HepG2 (cell line): ENCODE data around the gene TP53TG5. TPM values are rescaled to one million over a fixed set of nuclear protein-coding genes. Genes with fewer than 3 reads are reported as not detected.

Source experiments
- ATAC-seq: fragments of 200-7000 bp; cut with Tn5 transposase; 3 replicates; pipeline ENCODE4 v1.9.1; 2020; ENCODE audit warnings: mild to moderate bottlenecking, moderate library complexity
- BruUV-seq: library from RNA; stranded (reverse); fragments of 400-500 nt; replicated peaks from 2 replicates; lab custom pipeline; 2021; lab: Mats Ljungman, UMichigan
- CTCF ChIA-PET: fragments of 300-600 bp; formaldehyde crosslinking; extraction: SDS; loops from one replicate; lab custom pipeline; 2021; ENCODE audit warnings: low total read pairs, inconsistent platforms, low intra/inter-chr PET ratio; lab: Yijun Ruan, JAX
- POLR2A ChIA-PET: fragments of 350-600 bp; sonication (Branson Sonifier 250); formaldehyde crosslinking; loops from one replicate; lab custom pipeline; 2020; ENCODE audit warnings: antibody characterized with exemption, inconsistent platforms; lab: Yijun Ruan, JAX
- DNase-seq: peaks from one replicate; pipeline ENCODE4 v3.0.0-alpha.2; 2015; ENCODE audit warnings: low spot score
- FAIRE-seq: peaks from 3 replicates; lab custom pipeline; 2011; peaks lifted over from hg19 to GRCh38; lab: Jason Lieb, UNC
- H2AFZ ChIP-seq: one replicate; pipeline ENCODE4 v1.6.1; 2011; ENCODE audit warnings: low read length, inconsistent platforms
- H3K27ac ChIP-seq: fragments of 300-600 bp; 3 replicates; pipeline ENCODE4 v1.8.0; 2011; ENCODE audit warnings: mixed run types, mild to moderate bottlenecking, mixed read lengths, low read length, inconsistent platforms; ENCODE audit not compliant: insufficient read depth; ENCODE audit errors: extremely low read length
- H3K27me3 ChIP-seq, 2 experiments: fragments of 200-600 bp in 1 of 2; 2 replicates in 1 of 2; 3 replicates in 1 of 2; pipeline versions ENCODE4 v1.6.0 to v1.8.0; 2011; ENCODE audit warnings: low read length in 2 of 2, mild to moderate bottlenecking in 2 of 2, moderate library complexity in 2 of 2, inconsistent platforms in 1 of 2; ENCODE audit not compliant: insufficient read depth in 2 of 2, control insufficient read depth in 1 of 2
- H3K36me3 ChIP-seq, 2 experiments: fragments of 200-600 bp in 1 of 2; replicated peaks in 1 of 2; 2 replicates in 1 of 2; 3 replicates in 1 of 2; pipeline versions ENCODE4 v1.5.1 to v1.8.0; 2011; ENCODE audit warnings: low read length in 2 of 2, inconsistent platforms in 1 of 2; ENCODE audit not compliant: insufficient read depth in 2 of 2, control insufficient read depth in 1 of 2
- H3K4me1 ChIP-seq: 2 replicates; pipeline ENCODE4 v1.5.1; 2012; ENCODE audit warnings: low read length, inconsistent platforms; ENCODE audit not compliant: insufficient read depth
- H3K4me2 ChIP-seq: 2 replicates; pipeline ENCODE4 v1.6.0; 2011; ENCODE audit warnings: low read depth, low read length, inconsistent platforms
- H3K4me3 ChIP-seq, 3 experiments: fragments of 200-600 bp in 1 of 3; sonication (generic), shearing (Covaris generic) in 1 of 3; replicated peaks in 1 of 3; 2 replicates each; pipeline ENCODE4 v1.5.1; 2011 to 2016; ENCODE audit warnings: low read length in 3 of 3, inconsistent platforms in 2 of 3, low read depth in 2 of 3, mild to moderate bottlenecking in 2 of 3, control low read depth in 1 of 3, mixed read lengths in 1 of 3; ENCODE audit not compliant: insufficient read depth in 1 of 3
- H3K79me2 ChIP-seq: one replicate; pipeline ENCODE4 v1.6.1; 2011; ENCODE audit warnings: low read length, inconsistent platforms; ENCODE audit not compliant: insufficient read depth
- H3K9ac ChIP-seq: 2 replicates; pipeline ENCODE4 v1.6.0; 2011; ENCODE audit warnings: mild to moderate bottlenecking, low read depth, low read length, inconsistent platforms; ENCODE audit not compliant: insufficient read depth
- H3K9me3 ChIP-seq: 2 replicates; pipeline ENCODE4 v1.5.1; 2012; ENCODE audit warnings: mild to moderate bottlenecking, low read length
- H4K20me1 ChIP-seq: 2 replicates; pipeline ENCODE4 v1.6.0; 2011; ENCODE audit warnings: inconsistent platforms, mild to moderate bottlenecking, low read length, moderate library complexity; ENCODE audit not compliant: insufficient read depth
- CBX1 ChIP-seq: IDR thresholded peaks from one replicate; pipeline ENCODE4 v1.6.1; 2016; ENCODE audit warnings: antibody characterized with exemption, low read depth
- CC2D1A ChIP-seq: sonication (generic); formaldehyde crosslinking; IDR thresholded peaks from 2 replicates; pipeline ENCODE4 v1.8.1; 2023; ENCODE audit warnings: mild to moderate bottlenecking, missing genetic modification reagents
- CEBPB ChIP-seq: IDR thresholded peaks from 2 replicates; pipeline ENCODE4 v1.6.1; 2011; ENCODE audit warnings: low read depth, low read length, improper control_type of control experiment, borderline replicate concordance
- FOXA3 ChIP-seq: IDR thresholded peaks from 2 replicates; pipeline ENCODE4 v1.6.1; 2016; ENCODE audit warnings: missing genetic modification reagents, missing compliant biosample characterization
- GPN1 ChIP-seq: sonication (generic); formaldehyde crosslinking; IDR thresholded peaks from 2 replicates; pipeline ENCODE4 v1.5.1; 2020; ENCODE audit warnings: missing genetic modification reagents, borderline replicate concordance
- HOXA5 ChIP-seq: sonication (generic); formaldehyde crosslinking; IDR thresholded peaks from 2 replicates; pipeline ENCODE4 v1.4.0; 2020; ENCODE audit warnings: missing genetic modification reagents
- MTA3 ChIP-seq: sonication (generic); formaldehyde crosslinking; IDR thresholded peaks from 2 replicates; pipeline ENCODE4 v1.4.0; 2020; ENCODE audit warnings: missing genetic modification reagents
- PHF5A ChIP-seq: IDR thresholded peaks from one replicate; pipeline ENCODE4 v1.6.1; 2018; ENCODE audit warnings: low read depth, missing genetic modification reagents; ENCODE audit not compliant: unreplicated experiment
- TOPORS ChIP-seq: sonication (generic); formaldehyde crosslinking; IDR thresholded peaks from 2 replicates; pipeline ENCODE4 v1.8.0; 2023; ENCODE audit warnings: mild to moderate bottlenecking, missing genetic modification reagents
- ZFP82 ChIP-seq: sonication (generic); formaldehyde crosslinking; IDR thresholded peaks from 2 replicates; pipeline ENCODE4 v1.5.1; 2020; ENCODE audit warnings: mild to moderate bottlenecking, missing genetic modification reagents, borderline replicate concordance
- ZNF136 ChIP-seq: sonication (generic); formaldehyde crosslinking; IDR thresholded peaks from 2 replicates; pipeline ENCODE4 v1.8.1; 2022; ENCODE audit warnings: low read depth, mild to moderate bottlenecking, moderate library complexity, missing genetic modification reagents
- ZNF501 ChIP-seq: sonication (generic); formaldehyde crosslinking; IDR thresholded peaks from 2 replicates; pipeline ENCODE4 v1.5.1; 2020; ENCODE audit warnings: mild to moderate bottlenecking, moderate library complexity, missing genetic modification reagents
- ZNF562 ChIP-seq: sonication (generic); formaldehyde crosslinking; IDR thresholded peaks from 2 replicates; pipeline ENCODE4 v1.8.0; 2022; ENCODE audit warnings: missing genetic modification reagents, borderline replicate concordance
- WGBS: methylation state at CpG from one replicate; pipeline ENCODE4 v1.1.6; 2017; ENCODE audit warnings: low lambda C conversion rate; 5-methylcytosine and 5-hydroxymethylcytosine counted together
- in situ Hi-C: cut with HindIII; loops from 2 replicates; pipeline ENCODE4 v1.10.0; 2017; ENCODE audit warnings: low pct_unique_long_range_greater_than_20kb; ENCODE audit not compliant: extremely low pct_ligation_motif_present
- intact Hi-C: fragments of 100-400 bp; cut with micrococcal nuclease; formaldehyde crosslinking; loops from one replicate; pipeline ENCODE4 v1.10.0; 2022; ENCODE audit not compliant: unreplicated experiment
- polyA plus RNA-seq, 8 experiments: library from polyadenylated mRNA; depleted of rRNA in 3 of 8; stranded (reverse) in 7 of 8; unstranded in 1 of 8; fragments of >200 nt; fragmentation: Illumina TruSeq in 4 of 8; extraction: Trizol in 4 of 8; gene quantifications; 2 replicates each; pipeline versions ENCODE4 v1.2.1 to v1.2.3, GENCODE V29; 2011 to 2016; ENCODE audit warnings: low read depth in 4 of 8, missing spikeins in 1 of 8, mixed read lengths in 1 of 8; ENCODE audit not compliant: insufficient read depth in 1 of 8
- total RNA-seq, 5 experiments: library from RNA; depleted of rRNA; stranded (reverse); fragments of >200 nt; fragmentation: Illumina TruSeq; extraction: Trizol; gene quantifications; 2 replicates each; pipeline ENCODE4 v1.2.3, GENCODE V29; 2016; ENCODE audit warnings: low read depth in 1 of 5
- TF ChIP-seq, protein P1 (sequence below): sonication (generic); formaldehyde crosslinking; IDR thresholded peaks from 2 replicates; pipeline ENCODE4 v1.5.0; 2020; ENCODE audit warnings: missing genetic modification reagents
- TF ChIP-seq, protein P2 (sequence below): sonication (generic); formaldehyde crosslinking; IDR thresholded peaks from 2 replicates; pipeline ENCODE4 v1.5.0; 2020; ENCODE audit warnings: mild to moderate bottlenecking, missing genetic modification reagents

TP53TG5 gene
- total and polyA plus RNA-seq, 2 of the 13 experiments (the other 11 are each of a cell fraction or from before 2014, with no cell fraction given), result 0.11 TPM; not detected in 1

DNA sequence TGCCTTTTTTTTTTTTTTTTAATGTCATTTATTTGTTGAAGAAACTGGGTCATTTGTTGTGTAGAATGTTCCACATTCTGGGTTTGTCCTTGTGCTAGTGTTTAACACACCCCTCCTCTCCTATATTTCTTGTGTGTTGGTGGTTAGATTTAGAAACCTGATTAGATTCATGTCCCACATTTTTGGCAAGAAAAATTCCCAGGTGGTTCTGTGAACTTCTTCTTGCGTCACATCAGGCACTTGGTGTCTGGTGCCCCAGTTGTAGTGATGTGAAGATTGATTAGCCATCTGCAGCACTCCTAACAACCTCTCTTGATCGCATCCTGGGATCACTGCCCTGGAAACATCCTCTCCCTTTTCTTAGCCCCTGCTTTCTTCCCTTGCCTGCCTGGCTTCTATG, 45.6 kb upstream of the TP53TG5 start:
- BruUV-seq, result no TSS peak
- no peak for DNase-seq
- no peaks in the 10 kb centered on the region for H3K9me3 ChIP-seq
- 98% methylated on average over 2 of the region's 2 CpGs for WGBS
- intact Hi-C loops (no loop called here), in situ Hi-C loops (no loop called here)
- H3K27ac ChIP-seq, result no peak overlapping the region
- POLR2A ChIA-PET, result no interaction called here
- peaks cover 32 to 62% of the 10 kb centered on the region in 2 experiments for H3K36me3 ChIP-seq
- no peak for ATAC-seq
- 0 out of 2 replicates have a peak, but pooled peaks cover 5% of the 10 kb centered on the region for H3K4me1 ChIP-seq
- CTCF ChIA-PET, result no interaction called here
- H2AFZ ChIP-seq, result no peak overlapping the region
- no peak for TF ChIP-seq TOPORS (CRISPR knock-in tag)
- TF ChIP-seq CEBPB, result peak; percentile 24; the same call in 1 of the 2 replicates
- no peak overlapping the region for H3K4me3 ChIP-seq
- no peak for FAIRE-seq
- no peaks in the 10 kb centered on the region for H4K20me1 ChIP-seq
- H3K27me3 ChIP-seq, result no peaks in the 10 kb centered on the region
- H3K79me2 ChIP-seq, result no peaks in the 10 kb centered on the region
- no peak overlapping the region for H3K9ac ChIP-seq
- no peak overlapping the region for H3K4me2 ChIP-seq

DNA sequence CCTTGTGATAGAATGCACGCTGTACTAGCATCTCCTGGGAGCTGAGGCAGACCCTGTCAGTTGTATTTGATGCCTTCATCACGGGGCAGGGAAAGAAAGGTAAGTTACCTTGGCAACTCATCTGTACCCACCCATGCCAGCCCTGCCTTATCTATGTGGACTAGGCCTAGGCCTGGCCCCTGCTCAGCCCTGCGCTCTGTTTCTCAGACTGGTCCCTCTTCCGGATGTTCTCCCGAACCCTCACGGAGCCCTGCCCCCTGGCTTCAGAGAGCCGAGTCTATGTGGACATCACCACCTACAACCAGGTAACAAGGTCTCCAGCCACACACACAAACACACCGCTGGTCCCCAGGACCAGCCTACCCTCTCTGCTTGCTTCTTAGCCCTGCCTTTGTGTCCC, 42.0 kb upstream of the TP53TG5 start:
- no peak overlapping the region for H3K9ac ChIP-seq
- H3K9me3 ChIP-seq, result no peaks in the 10 kb centered on the region
- H3K4me1 ChIP-seq, result peaks cover 27% of the 10 kb centered on the region
- intact Hi-C loops, result no loop called here
- FAIRE-seq (no peak), DNase-seq (no peak), ATAC-seq (no peak)
- H3K4me2 ChIP-seq, result no peak overlapping the region
- H3K27me3 ChIP-seq, result no peaks in the 10 kb centered on the region; a peak in 1 of 5 replicates
- no peak overlapping the region for H2AFZ ChIP-seq
- H4K20me1 ChIP-seq, result no peaks in the 10 kb centered on the region
- no peak overlapping the region for H3K4me3 ChIP-seq
- no peak overlapping the region for H3K27ac ChIP-seq
- ChIA-PET CTCF (no interaction called here), POLR2A (interaction anchor here (0.5 to 1.6 kb wide), 4 partner anchors 73 to 94 kb away, joined by 3 to 4 read pairs (median 4); no protein-coding TSS in a partner anchor)
- H3K36me3 ChIP-seq, result peaks cover 35 to 61% of the 10 kb centered on the region in 2 experiments
- in situ Hi-C loops, result no loop called here
- no TSS peak for BruUV-seq
- 94% methylated on average over 8 of the region's 8 CpGs for WGBS
- TF ChIP-seq, protein P1, sequence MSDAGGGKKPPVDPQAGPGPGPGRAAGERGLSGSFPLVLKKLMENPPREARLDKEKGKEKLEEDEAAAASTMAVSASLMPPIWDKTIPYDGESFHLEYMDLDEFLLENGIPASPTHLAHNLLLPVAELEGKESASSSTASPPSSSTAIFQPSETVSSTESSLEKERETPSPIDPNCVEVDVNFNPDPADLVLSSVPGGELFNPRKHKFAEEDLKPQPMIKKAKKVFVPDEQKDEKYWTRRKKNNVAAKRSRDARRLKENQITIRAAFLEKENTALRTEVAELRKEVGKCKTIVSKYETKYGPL (CRISPR knock-in tag), result no peak
- no peak for TF ChIP-seq ZFP82 (CRISPR knock-in tag)
- no peak for TF ChIP-seq ZNF562
- no peak for TF ChIP-seq CBX1
- no peak for TF ChIP-seq HOXA5 (CRISPR knock-in tag)
- no peak for TF ChIP-seq ZNF136 (CRISPR knock-in tag)
- no peak for TF ChIP-seq FOXA3 (CRISPR knock-in tag)
- no peak for TF ChIP-seq CC2D1A (CRISPR knock-in tag)
- TF ChIP-seq ZNF501 (CRISPR knock-in tag), result no peak
- TF ChIP-seq, protein P2, sequence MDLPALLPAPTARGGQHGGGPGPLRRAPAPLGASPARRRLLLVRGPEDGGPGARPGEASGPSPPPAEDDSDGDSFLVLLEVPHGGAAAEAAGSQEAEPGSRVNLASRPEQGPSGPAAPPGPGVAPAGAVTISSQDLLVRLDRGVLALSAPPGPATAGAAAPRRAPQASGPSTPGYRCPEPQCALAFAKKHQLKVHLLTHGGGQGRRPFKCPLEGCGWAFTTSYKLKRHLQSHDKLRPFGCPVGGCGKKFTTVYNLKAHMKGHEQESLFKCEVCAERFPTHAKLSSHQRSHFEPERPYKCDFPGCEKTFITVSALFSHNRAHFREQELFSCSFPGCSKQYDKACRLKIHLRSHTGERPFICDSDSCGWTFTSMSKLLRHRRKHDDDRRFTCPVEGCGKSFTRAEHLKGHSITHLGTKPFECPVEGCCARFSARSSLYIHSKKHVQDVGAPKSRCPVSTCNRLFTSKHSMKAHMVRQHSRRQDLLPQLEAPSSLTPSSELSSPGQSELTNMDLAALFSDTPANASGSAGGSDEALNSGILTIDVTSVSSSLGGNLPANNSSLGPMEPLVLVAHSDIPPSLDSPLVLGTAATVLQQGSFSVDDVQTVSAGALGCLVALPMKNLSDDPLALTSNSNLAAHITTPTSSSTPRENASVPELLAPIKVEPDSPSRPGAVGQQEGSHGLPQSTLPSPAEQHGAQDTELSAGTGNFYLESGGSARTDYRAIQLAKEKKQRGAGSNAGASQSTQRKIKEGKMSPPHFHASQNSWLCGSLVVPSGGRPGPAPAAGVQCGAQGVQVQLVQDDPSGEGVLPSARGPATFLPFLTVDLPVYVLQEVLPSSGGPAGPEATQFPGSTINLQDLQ (CRISPR knock-in tag), result no peak
- TF ChIP-seq GPN1 (CRISPR knock-in tag), result no peak
- TF ChIP-seq PHF5A (CRISPR knock-in tag), result no peak
- TF ChIP-seq MTA3 (CRISPR knock-in tag), result no peak
- H3K79me2 ChIP-seq, result peaks cover 17% of the 10 kb centered on the region
